Neural cell (in vitro differentiated cells): Measurements from ENCODE around the gene DECR2. TPM values are rescaled to one million over a fixed set of nuclear protein-coding genes. Genes with fewer than 3 reads are reported as not detected.

Experiments used
- H2AFZ ChIP-seq: fragments of 200-600, 300-800 bp; sonication (generic), shearing (Covaris generic); 2 replicates; pipeline ENCODE4 v1.6.0; 2014; ENCODE audit warnings: low read depth, mild to moderate bottlenecking, antibody characterized with exemption, low read length, moderate library complexity
- H3F3A ChIP-seq: fragments of 200-600 bp; shearing (Covaris generic); 2 replicates; pipeline ENCODE4 v1.6.1; 2016; ENCODE audit warnings: mild to moderate bottlenecking, moderate library complexity, mixed read lengths, antibody characterized with exemption, low read length; ENCODE audit not compliant: insufficient read depth, poor library complexity, severe bottlenecking
- H3K27ac ChIP-seq: fragments of 200-600, 300-800 bp; sonication (generic), shearing (Covaris generic); 2 replicates; pipeline ENCODE4 v1.5.1; 2014; ENCODE audit warnings: mild to moderate bottlenecking, low read length, moderate library complexity
- H3K27me3 ChIP-seq: fragments of 300-800, 200-600 bp; sonication (generic), shearing (Covaris generic); 2 replicates; pipeline ENCODE4 v1.6.0; 2014; ENCODE audit warnings: mild to moderate bottlenecking, low read depth, low read length, moderate library complexity; ENCODE audit not compliant: insufficient read depth
- H3K36me3 ChIP-seq: fragments of 300-800, 200-600 bp; sonication (generic), shearing (Covaris generic); 2 replicates; pipeline ENCODE4 v1.5.1; 2014; ENCODE audit warnings: mild to moderate bottlenecking, antibody characterized with exemption, low read length, moderate library complexity; ENCODE audit not compliant: insufficient read depth
- H3K4me2 ChIP-seq: fragments of 300-800, 200-600 bp; sonication (generic), shearing (Covaris generic); 2 replicates; pipeline ENCODE4 v1.6.0; 2014; ENCODE audit warnings: mild to moderate bottlenecking, low read length
- H3K4me3 ChIP-seq: fragments of 300-800, 200-600 bp; sonication (generic), shearing (Covaris generic); 2 replicates; pipeline ENCODE4 v1.5.1; 2014; ENCODE audit warnings: mild to moderate bottlenecking, low read length, moderate library complexity
- H3K79me2 ChIP-seq: fragments of 200-600 bp; shearing (Covaris generic); replicated peaks from 2 replicates; pipeline ENCODE4 v1.6.0; 2014; ENCODE audit warnings: mild to moderate bottlenecking, low read length, moderate library complexity; ENCODE audit not compliant: insufficient read depth
- H3K9ac ChIP-seq: fragments of 300-800, 200-600 bp; sonication (generic), shearing (Covaris generic); 2 replicates; pipeline ENCODE4 v1.6.1; 2016; ENCODE audit warnings: mild to moderate bottlenecking, low read length, mixed read lengths
- H3K9me2 ChIP-seq: fragments of 200-600 bp; shearing (Covaris generic); 2 replicates; pipeline ENCODE4 v1.6.1; 2016; ENCODE audit warnings: mild to moderate bottlenecking, low read length, mixed read lengths; ENCODE audit not compliant: insufficient read depth
- H3K9me3 ChIP-seq: fragments of 200-600, 300-800 bp; sonication (generic), shearing (Covaris generic); 2 replicates; pipeline ENCODE4 v1.6.1; 2016; ENCODE audit warnings: mild to moderate bottlenecking, mixed run types, low read length, moderate library complexity, mixed read lengths
- H4K20me1 ChIP-seq: fragments of 200-600 bp; shearing (Covaris generic); 2 replicates; pipeline ENCODE4 v1.6.1; 2016; ENCODE audit warnings: mild to moderate bottlenecking, mixed run types; ENCODE audit not compliant: insufficient read depth
- EP300 ChIP-seq: fragments of 450-650 bp; conservative IDR thresholded peaks from 2 replicates; pipeline ENCODE4 v1.6.1; 2014; ENCODE audit warnings: antibody characterized with exemption, mild to moderate bottlenecking, moderate library complexity; ENCODE audit not compliant: poor library complexity, severe bottlenecking
- EZH2 ChIP-seq: fragments of 200-600, 300-800 bp; shearing (Covaris generic), sonication (generic); IDR thresholded peaks from 2 replicates; pipeline ENCODE4 v1.6.1; 2014; ENCODE audit warnings: antibody characterized with exemption, low read length, borderline replicate concordance, mild to moderate bottlenecking; ENCODE audit not compliant: insufficient read depth, poor library complexity, severe bottlenecking
- MXI1 ChIP-seq: fragments of 450-650 bp; conservative IDR thresholded peaks from 2 replicates; pipeline ENCODE4 v1.6.1; 2014; ENCODE audit warnings: antibody characterized with exemption, mild to moderate bottlenecking; ENCODE audit not compliant: poor library complexity, severe bottlenecking
- POLR2AphosphoS5 ChIP-seq: IDR thresholded peaks from 2 replicates; pipeline ENCODE4 v1.6.1; 2012
- RAD21 ChIP-seq: fragments of 450-650 bp; conservative IDR thresholded peaks from 2 replicates; pipeline ENCODE4 v1.6.1; 2014; ENCODE audit warnings: antibody characterized with exemption, mild to moderate bottlenecking, moderate library complexity
- SMC3 ChIP-seq: fragments of 450-650 bp; conservative IDR thresholded peaks from 2 replicates; pipeline ENCODE4 v1.6.1; 2014; ENCODE audit warnings: antibody characterized with exemption, mild to moderate bottlenecking, moderate library complexity; ENCODE audit not compliant: poor library complexity
- TAF1 ChIP-seq: IDR thresholded peaks from 2 replicates; pipeline ENCODE4 v1.6.1; 2012; ENCODE audit warnings: low read depth
- polyA plus RNA-seq: library from polyadenylated mRNA; depleted of rRNA; stranded (reverse); fragments of >200 nt; gene quantifications from 2 replicates; pipeline ENCODE4 v1.2.3, GENCODE V29; 2014
- TF ChIP-seq, protein P1 (sequence below): fragments of 450-650 bp; IDR thresholded peaks from 2 replicates; pipeline ENCODE4 v1.5.1; 2014; ENCODE audit warnings: antibody characterized with exemption, mild to moderate bottlenecking, moderate library complexity; ENCODE audit not compliant: poor library complexity, severe bottlenecking
- TF ChIP-seq, protein P2 (sequence below): IDR thresholded peaks from 2 replicates; pipeline ENCODE4 v1.6.1; 2012; ENCODE audit warnings: borderline replicate concordance

Gene DECR2
- polyA plus RNA-seq, 1 donor from 2014 or later: 58.8 TPM

DNA sequence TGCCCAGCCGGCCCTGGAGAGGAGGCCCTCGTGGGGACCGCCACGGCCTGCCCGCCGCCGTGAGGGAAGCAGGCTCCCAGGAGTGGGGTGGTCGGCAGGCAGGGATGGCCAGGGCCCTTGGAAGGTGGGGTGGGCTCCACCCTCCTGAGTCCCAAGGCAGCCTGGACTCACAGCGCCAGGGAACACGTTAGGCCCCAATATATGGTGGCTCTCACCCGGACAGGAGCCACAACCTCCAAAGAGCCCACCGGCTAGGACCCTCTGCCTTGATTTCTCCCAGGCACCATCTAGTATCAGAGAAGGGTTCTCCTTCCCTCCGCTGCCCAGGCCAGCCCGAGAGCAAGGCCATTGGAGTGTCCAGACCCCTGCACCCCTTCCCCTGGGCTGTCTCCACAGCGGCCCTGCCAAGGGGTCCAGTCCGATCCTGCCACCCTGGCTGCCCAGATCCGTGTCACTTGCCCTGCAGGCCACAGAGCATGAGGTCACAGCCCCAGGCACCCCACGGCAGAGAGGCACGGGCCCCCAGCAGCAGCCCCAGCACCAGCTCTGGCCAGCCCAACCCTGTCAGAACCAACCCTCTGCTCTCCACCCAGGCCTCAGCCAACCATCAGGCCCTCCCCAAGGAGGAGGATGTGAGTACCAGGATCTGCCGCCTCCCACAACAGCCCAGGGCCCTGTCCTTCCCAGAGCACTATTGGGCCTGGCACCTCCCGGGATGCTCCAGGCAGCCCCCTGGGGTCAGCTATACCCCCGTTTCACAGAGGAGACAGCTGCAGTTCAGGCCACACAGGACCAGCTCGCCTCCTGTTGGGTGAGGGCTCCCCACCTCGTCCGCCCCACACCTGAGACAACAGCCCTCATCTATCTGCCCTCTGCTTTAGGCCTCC is 48.0 kb upstream of the DECR2 start:
- Histone ChIP-seq H3K4me3 (peak overlapping the region; percentile 67), H3K79me2 (peaks cover 8% of the 10 kb centered on the region), H3K9me3 (no peaks in the 10 kb centered on the region), H3K36me3 (no peaks in the 10 kb centered on the region), H2AFZ (peak overlapping the region; percentile 40), H3K4me2 (no peak overlapping the region), H3K27ac (no peak overlapping the region), H3K9me2 (no peaks in the 10 kb centered on the region), H3F3A (no peaks in the 10 kb centered on the region), H3K27me3 (no peaks in the 10 kb centered on the region), H3K9ac (peak overlapping the region; percentile 45), H4K20me1 (no peaks in the 10 kb centered on the region)
- TF ChIP-seq, protein P1, sequence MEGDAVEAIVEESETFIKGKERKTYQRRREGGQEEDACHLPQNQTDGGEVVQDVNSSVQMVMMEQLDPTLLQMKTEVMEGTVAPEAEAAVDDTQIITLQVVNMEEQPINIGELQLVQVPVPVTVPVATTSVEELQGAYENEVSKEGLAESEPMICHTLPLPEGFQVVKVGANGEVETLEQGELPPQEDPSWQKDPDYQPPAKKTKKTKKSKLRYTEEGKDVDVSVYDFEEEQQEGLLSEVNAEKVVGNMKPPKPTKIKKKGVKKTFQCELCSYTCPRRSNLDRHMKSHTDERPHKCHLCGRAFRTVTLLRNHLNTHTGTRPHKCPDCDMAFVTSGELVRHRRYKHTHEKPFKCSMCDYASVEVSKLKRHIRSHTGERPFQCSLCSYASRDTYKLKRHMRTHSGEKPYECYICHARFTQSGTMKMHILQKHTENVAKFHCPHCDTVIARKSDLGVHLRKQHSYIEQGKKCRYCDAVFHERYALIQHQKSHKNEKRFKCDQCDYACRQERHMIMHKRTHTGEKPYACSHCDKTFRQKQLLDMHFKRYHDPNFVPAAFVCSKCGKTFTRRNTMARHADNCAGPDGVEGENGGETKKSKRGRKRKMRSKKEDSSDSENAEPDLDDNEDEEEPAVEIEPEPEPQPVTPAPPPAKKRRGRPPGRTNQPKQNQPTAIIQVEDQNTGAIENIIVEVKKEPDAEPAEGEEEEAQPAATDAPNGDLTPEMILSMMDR: no peak
- no peak for TF ChIP-seq POLR2AphosphoS5
- TF ChIP-seq MXI1: no peak
- no peak for TF ChIP-seq SMC3
- TF ChIP-seq EZH2: no peak
- TF ChIP-seq, protein P2, sequence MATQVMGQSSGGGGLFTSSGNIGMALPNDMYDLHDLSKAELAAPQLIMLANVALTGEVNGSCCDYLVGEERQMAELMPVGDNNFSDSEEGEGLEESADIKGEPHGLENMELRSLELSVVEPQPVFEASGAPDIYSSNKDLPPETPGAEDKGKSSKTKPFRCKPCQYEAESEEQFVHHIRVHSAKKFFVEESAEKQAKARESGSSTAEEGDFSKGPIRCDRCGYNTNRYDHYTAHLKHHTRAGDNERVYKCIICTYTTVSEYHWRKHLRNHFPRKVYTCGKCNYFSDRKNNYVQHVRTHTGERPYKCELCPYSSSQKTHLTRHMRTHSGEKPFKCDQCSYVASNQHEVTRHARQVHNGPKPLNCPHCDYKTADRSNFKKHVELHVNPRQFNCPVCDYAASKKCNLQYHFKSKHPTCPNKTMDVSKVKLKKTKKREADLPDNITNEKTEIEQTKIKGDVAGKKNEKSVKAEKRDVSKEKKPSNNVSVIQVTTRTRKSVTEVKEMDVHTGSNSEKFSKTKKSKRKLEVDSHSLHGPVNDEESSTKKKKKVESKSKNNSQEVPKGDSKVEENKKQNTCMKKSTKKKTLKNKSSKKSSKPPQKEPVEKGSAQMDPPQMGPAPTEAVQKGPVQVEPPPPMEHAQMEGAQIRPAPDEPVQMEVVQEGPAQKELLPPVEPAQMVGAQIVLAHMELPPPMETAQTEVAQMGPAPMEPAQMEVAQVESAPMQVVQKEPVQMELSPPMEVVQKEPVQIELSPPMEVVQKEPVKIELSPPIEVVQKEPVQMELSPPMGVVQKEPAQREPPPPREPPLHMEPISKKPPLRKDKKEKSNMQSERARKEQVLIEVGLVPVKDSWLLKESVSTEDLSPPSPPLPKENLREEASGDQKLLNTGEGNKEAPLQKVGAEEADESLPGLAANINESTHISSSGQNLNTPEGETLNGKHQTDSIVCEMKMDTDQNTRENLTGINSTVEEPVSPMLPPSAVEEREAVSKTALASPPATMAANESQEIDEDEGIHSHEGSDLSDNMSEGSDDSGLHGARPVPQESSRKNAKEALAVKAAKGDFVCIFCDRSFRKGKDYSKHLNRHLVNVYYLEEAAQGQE: no peak

DNA sequence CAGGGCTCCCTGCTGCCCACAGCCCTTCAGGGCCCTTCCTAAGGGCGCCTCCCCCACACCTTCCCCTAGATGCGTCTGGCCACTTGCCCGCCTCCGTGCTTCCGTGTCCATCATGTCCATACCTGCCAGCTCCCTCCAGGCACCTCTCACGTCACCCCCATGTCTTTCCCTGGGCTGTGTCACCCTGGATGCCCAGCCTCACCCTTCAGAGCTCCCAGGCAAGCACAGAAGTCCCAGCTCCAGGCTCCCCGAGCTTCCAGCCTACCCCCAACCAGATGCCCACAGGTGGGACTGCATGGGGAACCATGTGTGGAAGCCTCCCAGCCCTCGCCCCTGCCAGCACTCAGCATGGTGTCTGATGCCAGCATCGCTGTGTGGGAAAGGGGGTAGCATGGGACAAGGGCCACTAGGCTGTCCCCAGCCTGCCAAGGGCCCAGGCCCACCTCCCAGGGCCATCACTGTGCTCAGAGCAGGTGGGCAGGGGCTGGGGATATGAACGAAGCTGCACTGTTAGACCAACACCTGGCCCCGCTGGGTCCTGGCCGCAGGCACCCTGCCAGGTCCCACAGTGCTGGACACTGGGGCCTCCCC is 47.3 kb upstream of the DECR2 start:
- no peaks in the 10 kb centered on the region for H3F3A ChIP-seq
- no peak overlapping the region for H3K4me3 ChIP-seq
- no peak overlapping the region for H3K27ac ChIP-seq
- no peak overlapping the region for H3K4me2 ChIP-seq
- H4K20me1 ChIP-seq: no peaks in the 10 kb centered on the region
- no peak overlapping the region for H3K9ac ChIP-seq
- H3K9me2 ChIP-seq: no peaks in the 10 kb centered on the region
- H3K27me3 ChIP-seq: no peaks in the 10 kb centered on the region
- H3K9me3 ChIP-seq: no peaks in the 10 kb centered on the region
- no peak overlapping the region for H2AFZ ChIP-seq
- peaks cover 5% of the 10 kb centered on the region for H3K79me2 ChIP-seq
- TF ChIP-seq, protein P1: no peak
- TF ChIP-seq POLR2AphosphoS5 (no peak), EP300 (no peak), RAD21 (no peak), EZH2 (no peak), MXI1 (no peak), TAF1 (no peak), SMC3 (no peak)
- TF ChIP-seq, protein P2: no peak
- no peaks in the 10 kb centered on the region for H3K36me3 ChIP-seq
